ENCODE measurements around the gene NPR2.

The NPR2 gene

GRCh38 chr9:35781066-35781465, 10.3 kb upstream of the NPR2 start:
- no peak overlapping the region for H2AFZ ChIP-seq (ENCODE audit: low read length)
- no peaks in the 10 kb centered on the region for H3K4me1 ChIP-seq (ENCODE audit: insufficient read depth, low read length, poor library complexity, severe bottlenecking)
- no peaks in the 10 kb centered on the region for H3K9me3 ChIP-seq (ENCODE audit: insufficient read depth, low read depth, low read length)
- TF ChIP-seq EZH2phosphoT487 (IDR thresholded peaks at IDR 0.05; ENCODE audit: borderline replicate concordance) (no peak), CTCF (conservative IDR thresholded peaks at IDR 0.05; ENCODE audit: low read length) (no peak)
- no peaks in the 10 kb centered on the region for H3K27me3 ChIP-seq (ENCODE audit: insufficient read depth, low read length, poor library complexity, severe bottlenecking)
- no peak overlapping the region for H3K4me3 ChIP-seq (ENCODE audit: low read length, poor library complexity, severe bottlenecking)
- H3K9me2 ChIP-seq (replicated peaks; ENCODE audit: low read depth, low read length): no peaks in the 10 kb centered on the region
- H3K36me3 ChIP-seq (ENCODE audit: insufficient read depth, low read length): peaks cover 11% of the 10 kb centered on the region; the same call in 1 of the 2 replicates
- H3K9ac ChIP-seq (ENCODE audit: low read depth, low read length, poor library complexity, severe bottlenecking): no peak overlapping the region
- no peaks in the 10 kb centered on the region for H3K79me2 ChIP-seq (ENCODE audit: insufficient read depth, low read length)
- no peaks in the 10 kb centered on the region for H4K20me1 ChIP-seq (ENCODE audit: insufficient read depth, low read length, poor library complexity, severe bottlenecking)
- no peak overlapping the region for H3K4me2 ChIP-seq (ENCODE audit: low read depth, low read length, poor library complexity, severe bottlenecking)
- H3F3A ChIP-seq (ENCODE audit: low read depth): no peaks in the 10 kb centered on the region

GRCh38 chr9:35783418-35783817, 8.0 kb upstream of the NPR2 start:
- Histone ChIP-seq H3K27me3 (ENCODE audit: insufficient read depth, low read length, poor library complexity, severe bottlenecking) (no peaks in the 10 kb centered on the region), H3K9me2 (replicated peaks; ENCODE audit: low read depth, low read length) (no peaks in the 10 kb centered on the region), H2AFZ (ENCODE audit: low read length) (no peak overlapping the region), H4K20me1 (ENCODE audit: insufficient read depth, low read length, poor library complexity, severe bottlenecking) (no peaks in the 10 kb centered on the region), H3K36me3 (ENCODE audit: insufficient read depth, low read length) (peaks cover 16% of the 10 kb centered on the region; the same call in 1 of the 2 replicates), H3K4me2 (ENCODE audit: low read depth, low read length, poor library complexity, severe bottlenecking) (no peak overlapping the region), H3K9me3 (ENCODE audit: insufficient read depth, low read depth, low read length) (no peaks in the 10 kb centered on the region), H3K4me1 (ENCODE audit: insufficient read depth, low read length, poor library complexity, severe bottlenecking) (no peaks in the 10 kb centered on the region), H3K9ac (ENCODE audit: low read depth, low read length, poor library complexity, severe bottlenecking) (no peak overlapping the region), H3F3A (ENCODE audit: low read depth) (no peaks in the 10 kb centered on the region), H3K4me3 (ENCODE audit: low read length, poor library complexity, severe bottlenecking) (no peak overlapping the region), H3K79me2 (ENCODE audit: insufficient read depth, low read length) (no peaks in the 10 kb centered on the region)
- TF ChIP-seq EZH2phosphoT487 (IDR thresholded peaks at IDR 0.05; ENCODE audit: borderline replicate concordance): no peak
- TF ChIP-seq CTCF (conservative IDR thresholded peaks at IDR 0.05; ENCODE audit: low read length): no peak

GRCh38 chr9:35789541-35789940, 1.9 kb upstream of the NPR2 start:
- Histone ChIP-seq H3K9ac (ENCODE audit: low read depth, low read length, poor library complexity, severe bottlenecking) (no peak overlapping the region), H3K9me2 (replicated peaks; ENCODE audit: low read depth, low read length) (no peaks in the 10 kb centered on the region), H2AFZ (ENCODE audit: low read length) (no peak overlapping the region), H4K20me1 (ENCODE audit: insufficient read depth, low read length, poor library complexity, severe bottlenecking) (no peaks in the 10 kb centered on the region), H3K27me3 (ENCODE audit: insufficient read depth, low read length, poor library complexity, severe bottlenecking) (no peaks in the 10 kb centered on the region), H3K36me3 (ENCODE audit: insufficient read depth, low read length) (peaks cover 20% of the 10 kb centered on the region; the same call in 1 of the 2 replicates), H3K4me2 (ENCODE audit: low read depth, low read length, poor library complexity, severe bottlenecking) (no peak overlapping the region), H3K79me2 (ENCODE audit: insufficient read depth, low read length) (no peaks in the 10 kb centered on the region), H3K4me3 (ENCODE audit: low read length, poor library complexity, severe bottlenecking) (no peak overlapping the region), H3K9me3 (ENCODE audit: insufficient read depth, low read depth, low read length) (no peaks in the 10 kb centered on the region), H3F3A (ENCODE audit: low read depth) (no peaks in the 10 kb centered on the region), H3K4me1 (ENCODE audit: insufficient read depth, low read length, poor library complexity, severe bottlenecking) (peaks cover 5% of the 10 kb centered on the region)
- no peak for TF ChIP-seq CTCF (conservative IDR thresholded peaks at IDR 0.05; ENCODE audit: low read length)
- TF ChIP-seq EZH2phosphoT487 (IDR thresholded peaks at IDR 0.05; ENCODE audit: borderline replicate concordance): no peak

All from Loucy (cell line).